NB4 (cell line): ENCODE data around the gene FOXC2.

ENCODE experiments used
- MAX ChIP-seq: IDR thresholded peaks from 2 replicates; pipeline ENCODE4 v1.6.1; 2011; ENCODE audit warnings: low read depth, low read length
- MYC ChIP-seq: IDR thresholded peaks from 2 replicates; pipeline ENCODE4 v1.6.1; 2011; ENCODE audit warnings: low read depth, low read length
- POLR2A ChIP-seq: IDR thresholded peaks from 2 replicates; pipeline ENCODE4 v1.6.1; 2011; ENCODE audit warnings: mild to moderate bottlenecking; ENCODE audit not compliant: insufficient read length; ENCODE audit errors: extremely low read depth
- TF ChIP-seq, protein P1 (sequence below): IDR thresholded peaks from one replicate; pipeline ENCODE4 v1.5.1; 2012; ENCODE audit warnings: low read depth, low read length

DNA sequence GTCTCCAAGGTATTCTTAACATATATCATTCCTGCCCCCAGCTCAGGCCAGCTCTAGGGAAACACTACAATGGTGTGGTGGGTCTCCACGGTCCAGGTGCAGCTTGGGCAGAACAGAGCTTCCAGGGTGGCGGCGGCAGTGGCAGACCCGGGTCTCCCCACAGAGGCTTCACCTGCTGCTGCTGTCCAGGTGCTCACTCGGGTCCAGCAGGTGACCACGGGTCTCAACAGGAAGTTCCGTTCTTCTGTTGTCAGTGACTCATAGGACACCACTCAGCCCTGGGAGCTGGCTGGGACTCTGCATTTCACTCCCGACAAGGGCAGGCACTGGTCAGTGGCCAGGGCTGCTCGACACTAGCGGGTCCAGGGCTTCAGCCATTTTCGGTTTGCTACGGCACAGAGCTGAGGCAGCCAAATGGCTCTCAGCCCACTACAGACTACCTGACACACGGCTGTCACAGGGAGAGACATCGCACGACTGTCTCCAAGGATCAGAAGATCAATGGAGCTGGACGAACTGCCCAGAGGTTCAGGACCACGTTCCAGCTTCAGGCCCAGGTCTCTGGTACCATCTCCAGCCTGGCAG, 28.3 kb upstream of the FOXC2 start:
- no peak for TF ChIP-seq POLR2A
- TF ChIP-seq, protein P1, sequence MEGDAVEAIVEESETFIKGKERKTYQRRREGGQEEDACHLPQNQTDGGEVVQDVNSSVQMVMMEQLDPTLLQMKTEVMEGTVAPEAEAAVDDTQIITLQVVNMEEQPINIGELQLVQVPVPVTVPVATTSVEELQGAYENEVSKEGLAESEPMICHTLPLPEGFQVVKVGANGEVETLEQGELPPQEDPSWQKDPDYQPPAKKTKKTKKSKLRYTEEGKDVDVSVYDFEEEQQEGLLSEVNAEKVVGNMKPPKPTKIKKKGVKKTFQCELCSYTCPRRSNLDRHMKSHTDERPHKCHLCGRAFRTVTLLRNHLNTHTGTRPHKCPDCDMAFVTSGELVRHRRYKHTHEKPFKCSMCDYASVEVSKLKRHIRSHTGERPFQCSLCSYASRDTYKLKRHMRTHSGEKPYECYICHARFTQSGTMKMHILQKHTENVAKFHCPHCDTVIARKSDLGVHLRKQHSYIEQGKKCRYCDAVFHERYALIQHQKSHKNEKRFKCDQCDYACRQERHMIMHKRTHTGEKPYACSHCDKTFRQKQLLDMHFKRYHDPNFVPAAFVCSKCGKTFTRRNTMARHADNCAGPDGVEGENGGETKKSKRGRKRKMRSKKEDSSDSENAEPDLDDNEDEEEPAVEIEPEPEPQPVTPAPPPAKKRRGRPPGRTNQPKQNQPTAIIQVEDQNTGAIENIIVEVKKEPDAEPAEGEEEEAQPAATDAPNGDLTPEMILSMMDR, result no peak
- no peak for TF ChIP-seq MAX
- TF ChIP-seq MYC, result no peak
